Fibroblast of the aortic adventitia (primary cell): ENCODE results near the gene C10orf105. TPM values are rescaled to one million over a fixed set of nuclear protein-coding genes. Genes with fewer than 3 reads are reported as not detected.
A peak's percentile ranks its signal among the peaks of the same experiment; 100 is the strongest.

ENCODE experiments used
- DNase-seq: peaks from one replicate; pipeline ENCODE4 v3.0.0-alpha.2; 2010; ENCODE audit warnings: low read depth
- H3K4me3 ChIP-seq: 2 replicates; pipeline ENCODE4 v1.5.1; 2011; ENCODE audit warnings: low read depth, mild to moderate bottlenecking, control low read depth, low read length, moderate library complexity
- CTCF ChIP-seq: IDR thresholded peaks from 2 replicates; pipeline ENCODE4 v1.5.1; 2011; ENCODE audit warnings: mild to moderate bottlenecking, low read length, control low read depth, inconsistent platforms; ENCODE audit not compliant: insufficient read depth
- total RNA-seq: library from RNA; depleted of rRNA; stranded (reverse); fragments of >200 nt; gene quantifications from 2 replicates; pipeline ENCODE4 v1.2.3, GENCODE V29; 2012; ENCODE audit warnings: low replicate concordance

Gene C10orf105
- total RNA-seq, 1 donor: under 0.01 TPM

- TF ChIP-seq CTCF: no peak
- no peak for DNase-seq
- H3K4me3 ChIP-seq: no peak overlapping the region
These were observed 31.4 kb upstream of the C10orf105 start for GRCh38 chr10:71750986-71751385.

DNA sequence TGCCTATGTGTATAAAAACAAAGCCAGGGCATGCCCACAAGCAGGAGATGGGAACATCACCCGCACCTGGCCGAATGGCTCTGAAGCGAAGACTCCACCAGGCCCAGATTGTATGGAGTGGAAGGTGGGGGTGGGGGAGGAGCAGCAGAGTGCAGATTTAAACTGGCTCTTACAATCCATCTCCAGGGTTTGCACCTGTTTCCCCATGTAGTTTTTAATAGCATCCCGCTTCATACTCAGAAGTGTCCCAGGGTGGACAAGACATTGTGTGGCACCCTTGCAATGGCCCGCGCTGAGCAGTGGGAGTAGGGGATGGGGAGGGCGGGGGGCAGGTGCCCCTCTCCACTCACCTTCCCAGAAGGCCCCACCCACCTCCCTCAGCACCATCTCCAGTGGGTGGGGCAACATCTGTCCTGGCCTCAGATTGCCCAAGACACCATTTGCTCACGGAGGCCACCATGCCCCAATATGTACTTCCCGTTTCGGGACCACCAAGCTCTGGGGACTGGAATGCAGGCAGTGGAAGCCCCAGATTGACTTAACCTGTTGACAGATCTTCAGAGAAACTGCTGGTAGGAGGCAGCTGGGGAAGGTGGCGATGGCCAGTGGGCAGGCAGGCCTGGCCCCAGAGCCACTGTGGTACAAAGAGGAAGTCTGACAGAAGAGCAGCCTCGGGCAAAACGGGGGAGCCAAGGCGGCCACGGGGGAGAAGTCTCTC lies 30.7 kb upstream of the C10orf105 start:
- DNase-seq: no peak
- no peak for TF ChIP-seq CTCF
- H3K4me3 ChIP-seq: no peak overlapping the region

- no peak for TF ChIP-seq CTCF
- H3K4me3 ChIP-seq: no peak overlapping the region
- DNase-seq: no peak
These were observed 29.8 kb upstream of the C10orf105 start for GRCh38 chr10:71749396-71749795.

GRCh38 chr10:71748671-71749191 lies 29.2 kb upstream of the C10orf105 start:
- DNase-seq: peak; percentile 28
- H3K4me3 ChIP-seq: no peak overlapping the region
- TF ChIP-seq CTCF: no peak

DNA sequence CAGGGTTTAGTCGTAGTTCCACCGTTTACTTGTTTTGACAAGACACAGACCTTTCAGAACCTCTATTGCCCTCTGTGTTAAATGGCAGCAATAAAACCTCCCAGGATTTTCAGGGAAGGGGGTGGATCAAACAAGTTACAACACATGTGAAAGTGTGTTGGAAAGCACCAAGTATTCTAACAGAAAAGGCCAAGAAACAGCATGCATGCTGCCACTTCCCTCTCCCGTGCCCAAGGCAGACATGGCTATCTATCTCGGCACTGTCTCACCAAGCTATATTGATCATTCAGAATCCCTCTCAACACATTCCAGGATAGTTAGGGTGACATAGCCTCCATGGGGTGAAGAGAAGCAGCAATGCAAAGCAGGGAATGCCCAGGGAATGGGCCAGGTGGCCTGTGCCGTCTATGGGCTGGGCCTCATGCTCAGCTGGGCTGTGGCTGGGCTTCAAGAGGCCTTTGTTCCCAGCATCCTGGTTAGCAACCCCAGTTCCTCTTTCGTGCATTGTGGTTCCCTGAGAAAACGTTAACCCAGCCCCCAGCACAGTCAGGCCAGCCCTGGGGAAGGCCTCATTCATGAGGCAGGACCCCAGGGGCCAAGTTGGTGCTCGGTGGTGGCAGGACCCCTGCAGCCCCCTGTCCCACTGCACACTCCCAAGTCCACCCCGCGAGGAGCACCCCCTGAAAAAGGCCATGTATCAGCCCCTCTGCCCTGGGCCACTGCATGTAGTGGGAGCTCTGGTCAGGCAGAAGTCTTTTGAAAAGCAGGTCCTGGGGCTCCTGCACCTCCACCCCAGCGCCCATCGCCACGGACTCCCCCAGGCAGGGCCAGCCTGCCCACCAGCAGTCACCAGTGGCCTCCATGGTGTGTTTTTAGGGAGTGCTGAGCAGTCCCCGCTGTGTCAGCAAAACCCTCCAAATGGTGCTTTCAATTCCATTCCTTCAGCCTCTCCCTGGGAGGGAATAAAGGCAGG lies 28.3 kb upstream of the C10orf105 start:
- no peak overlapping the region for H3K4me3 ChIP-seq
- TF ChIP-seq CTCF: no peak
- no peak for DNase-seq

GRCh38 chr10:71747039-71747531 lies 27.5 kb upstream of the C10orf105 start:
- no peak for DNase-seq
- TF ChIP-seq CTCF: no peak
- no peak overlapping the region for H3K4me3 ChIP-seq
